Mucosa of descending colon (tissue), 3 donors: ENCODE data around the gene MON2. TPM values are rescaled to one million over a fixed set of nuclear protein-coding genes. Genes with fewer than 3 reads are reported as not detected.
"Not testable (repeated sequence)": the region's sequence is repeated elsewhere in the genome, so short reads cannot be mapped to it uniquely, and the experiment has no call there.

ENCODE experiments used
- ATAC-seq: fragments of 200-7000 bp; cut with Tn5 transposase; one replicate; pipeline ENCODE4 v1.9.1; 2020; ENCODE audit warnings: mild to moderate bottlenecking, moderate library complexity
- DNase-seq, 3 donors: peaks; one replicate each; pipeline ENCODE4 v3.0.0-alpha.2; 2020
- H3K36me3 ChIP-seq: fragments of 200-600 bp; one replicate; pipeline ENCODE4 v1.8.0; 2021; ENCODE audit warnings: low read depth, mild to moderate bottlenecking
- H3K4me1 ChIP-seq: fragments of 200-600 bp; one replicate; pipeline ENCODE4 v1.8.0; 2021; ENCODE audit warnings: low read depth, mild to moderate bottlenecking
- H3K4me3 ChIP-seq: fragments of 200-600 bp; one replicate; pipeline ENCODE4 v1.8.0; 2021; ENCODE audit warnings: mild to moderate bottlenecking
- H3K9me3 ChIP-seq: fragments of 200-600 bp; one replicate; pipeline ENCODE4 v1.8.0; 2021; ENCODE audit warnings: mild to moderate bottlenecking
- intact Hi-C, 2 donors: fragments of 100-400 bp; cut with DNase I in 1 of 2; cut with micrococcal nuclease in 1 of 2; formaldehyde crosslinking; loops; one replicate each; pipeline versions ENCODE4 v1.11.0 to v1.11.1; 2022; cut with DNase I, micrococcal nuclease
- total RNA-seq, 3 donors: library from RNA; stranded (reverse); fragmentation: NEBNext Ultra II Directional in 2 of 3; extraction: Animal tissue kit (Norgen Biotek cat#: 25700) in 2 of 3; gene quantifications; one replicate each; pipeline versions ENCODE4 v1.2.1 to v1.2.4, GENCODE V29; 2021 to 2023
- TF ChIP-seq, protein P1 (sequence below): fragments of 200-600 bp; IDR thresholded peaks from one replicate; pipeline ENCODE4 v1.8.0; 2022; ENCODE audit warnings: antibody characterized with exemption, mild to moderate bottlenecking
- donor health status: DM: no; HTN: no; CAD: no; lungs with moderate emphysema.
- donor health status: DM: no; HTN: no; CAD: no.
- donor health status: DM: no; HTN: yes; CAD: no.

MON2 gene
- total RNA-seq, 3 donors from 2014 or later = 54.3 to 77.8 (median 55.4) TPM

DNA sequence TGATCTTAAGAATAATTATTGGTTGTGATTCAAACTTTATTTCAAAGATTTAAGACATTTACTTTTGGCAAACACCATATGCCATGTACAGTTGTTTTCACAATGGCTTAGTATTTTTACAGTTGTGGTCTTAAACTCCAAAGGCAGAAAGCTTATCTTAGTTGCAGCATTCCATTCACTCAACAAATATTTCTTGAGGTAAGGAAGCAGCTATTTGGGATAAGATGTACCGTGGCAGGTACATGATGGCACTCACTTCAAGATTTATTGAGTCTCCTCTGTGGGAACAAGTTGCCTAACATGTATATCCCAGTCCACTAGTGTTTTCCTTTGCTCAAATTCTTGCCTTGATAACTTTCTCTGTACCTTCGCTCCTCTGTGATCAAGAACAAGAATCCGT lies 8.0 kb upstream of the MON2 start:
- Histone ChIP-seq H3K4me3 (no peak overlapping the region), H3K4me1 (no peaks in the 10 kb centered on the region), H3K36me3 (no peaks in the 10 kb centered on the region), H3K9me3 (peaks cover 8% of the 10 kb centered on the region)
- TF ChIP-seq, protein P1, sequence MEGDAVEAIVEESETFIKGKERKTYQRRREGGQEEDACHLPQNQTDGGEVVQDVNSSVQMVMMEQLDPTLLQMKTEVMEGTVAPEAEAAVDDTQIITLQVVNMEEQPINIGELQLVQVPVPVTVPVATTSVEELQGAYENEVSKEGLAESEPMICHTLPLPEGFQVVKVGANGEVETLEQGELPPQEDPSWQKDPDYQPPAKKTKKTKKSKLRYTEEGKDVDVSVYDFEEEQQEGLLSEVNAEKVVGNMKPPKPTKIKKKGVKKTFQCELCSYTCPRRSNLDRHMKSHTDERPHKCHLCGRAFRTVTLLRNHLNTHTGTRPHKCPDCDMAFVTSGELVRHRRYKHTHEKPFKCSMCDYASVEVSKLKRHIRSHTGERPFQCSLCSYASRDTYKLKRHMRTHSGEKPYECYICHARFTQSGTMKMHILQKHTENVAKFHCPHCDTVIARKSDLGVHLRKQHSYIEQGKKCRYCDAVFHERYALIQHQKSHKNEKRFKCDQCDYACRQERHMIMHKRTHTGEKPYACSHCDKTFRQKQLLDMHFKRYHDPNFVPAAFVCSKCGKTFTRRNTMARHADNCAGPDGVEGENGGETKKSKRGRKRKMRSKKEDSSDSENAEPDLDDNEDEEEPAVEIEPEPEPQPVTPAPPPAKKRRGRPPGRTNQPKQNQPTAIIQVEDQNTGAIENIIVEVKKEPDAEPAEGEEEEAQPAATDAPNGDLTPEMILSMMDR = no peak
- DNase-seq = no peak
- intact Hi-C loops = no loop called here
- no peak for ATAC-seq

DNA sequence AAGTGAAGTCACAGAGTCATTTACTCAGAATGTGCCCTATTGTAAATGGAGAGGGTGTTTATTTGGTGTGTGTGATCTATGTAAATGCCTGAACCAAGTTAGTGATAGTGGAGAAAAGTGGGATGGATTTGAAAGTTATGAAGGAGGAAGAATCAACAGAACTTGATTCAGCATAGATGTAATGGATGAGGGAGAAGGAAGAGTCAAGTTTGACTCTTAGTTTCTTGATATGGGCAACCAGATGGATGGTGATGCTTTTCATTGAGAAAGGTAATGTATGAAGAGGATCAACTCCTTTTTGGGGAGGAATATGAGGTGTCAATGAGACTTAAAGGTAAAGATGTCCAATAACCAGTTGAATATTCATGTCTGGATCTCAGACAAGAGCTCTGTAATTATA lies 6.7 kb upstream of the MON2 start:
- Histone ChIP-seq H3K9me3 (peaks cover 11% of the 10 kb centered on the region), H3K36me3 (no peaks in the 10 kb centered on the region), H3K4me1 (no peaks in the 10 kb centered on the region), H3K4me3 (no peak overlapping the region)
- ATAC-seq = no peak
- DNase-seq = no peak
- TF ChIP-seq, protein P1 = no peak
- intact Hi-C loops = no loop called here

DNA sequence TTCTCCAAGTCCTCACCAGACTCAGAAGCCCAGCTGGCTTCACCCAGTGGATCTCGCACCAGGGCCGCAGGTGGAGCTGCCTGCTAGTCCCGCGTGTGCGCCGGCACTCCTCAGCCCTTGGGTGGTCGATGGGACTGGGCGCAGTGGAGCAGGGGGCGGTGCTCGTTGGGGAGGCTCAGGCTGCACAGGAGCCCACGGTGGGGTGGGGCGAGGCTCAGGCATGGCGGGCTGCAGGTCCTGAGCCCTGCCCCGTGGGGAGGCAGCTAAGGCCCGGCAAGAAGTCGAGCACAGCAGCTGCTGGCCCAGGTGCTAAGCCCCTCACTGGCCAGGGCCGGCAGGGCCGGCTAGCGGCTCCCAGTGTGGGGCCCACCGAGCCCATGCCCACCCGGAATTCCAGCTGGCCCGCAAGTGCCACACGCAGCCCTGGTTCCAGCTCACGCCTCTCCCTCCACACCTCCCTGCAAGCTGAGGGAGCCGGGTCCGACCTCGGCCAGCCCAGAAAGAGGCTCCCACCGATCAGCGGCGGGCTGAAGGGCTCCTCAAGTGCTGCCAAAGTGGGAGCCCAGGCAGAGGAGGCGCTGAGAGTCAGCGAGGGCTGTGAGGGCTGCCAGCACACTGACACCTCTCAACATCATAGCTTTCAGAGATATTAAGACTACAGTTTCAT lies 5.3 kb upstream of the MON2 start:
- not testable (repeated sequence) for DNase-seq, H3K36me3 ChIP-seq, H3K4me3 ChIP-seq

DNA sequence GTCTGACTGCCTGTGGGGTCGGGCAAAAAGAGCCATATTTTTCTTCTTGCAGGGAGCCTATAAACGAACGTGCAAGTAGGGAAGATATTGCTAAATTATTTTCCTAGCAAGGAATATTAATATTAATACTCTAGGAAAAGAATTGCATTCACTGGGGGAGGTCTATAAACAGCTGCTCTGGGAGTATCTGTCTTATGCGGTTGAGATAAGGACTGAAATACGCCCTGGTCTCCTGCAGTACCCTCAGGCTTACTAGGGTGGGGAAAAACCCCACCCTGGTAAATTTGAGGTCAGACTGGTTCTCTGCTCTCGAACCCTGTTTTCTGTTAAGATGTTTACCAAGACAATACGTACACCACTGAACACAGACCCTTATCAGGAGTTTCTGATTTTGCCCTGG lies 3.4 kb upstream of the MON2 start:
- DNase-seq, H3K4me1 ChIP-seq, H3K36me3 ChIP-seq, intact Hi-C loops, ATAC-seq, H3K4me3 ChIP-seq: not testable (repeated sequence)
- H3K9me3 ChIP-seq = peaks cover 11% of the 10 kb centered on the region

More for the DNA sequence above, 5.3 kb upstream of the MON2 start:
- peaks cover 11% of the 10 kb centered on the region for H3K9me3 ChIP-seq
- H3K4me1 ChIP-seq, ATAC-seq, intact Hi-C loops: not testable (repeated sequence)

DNA sequence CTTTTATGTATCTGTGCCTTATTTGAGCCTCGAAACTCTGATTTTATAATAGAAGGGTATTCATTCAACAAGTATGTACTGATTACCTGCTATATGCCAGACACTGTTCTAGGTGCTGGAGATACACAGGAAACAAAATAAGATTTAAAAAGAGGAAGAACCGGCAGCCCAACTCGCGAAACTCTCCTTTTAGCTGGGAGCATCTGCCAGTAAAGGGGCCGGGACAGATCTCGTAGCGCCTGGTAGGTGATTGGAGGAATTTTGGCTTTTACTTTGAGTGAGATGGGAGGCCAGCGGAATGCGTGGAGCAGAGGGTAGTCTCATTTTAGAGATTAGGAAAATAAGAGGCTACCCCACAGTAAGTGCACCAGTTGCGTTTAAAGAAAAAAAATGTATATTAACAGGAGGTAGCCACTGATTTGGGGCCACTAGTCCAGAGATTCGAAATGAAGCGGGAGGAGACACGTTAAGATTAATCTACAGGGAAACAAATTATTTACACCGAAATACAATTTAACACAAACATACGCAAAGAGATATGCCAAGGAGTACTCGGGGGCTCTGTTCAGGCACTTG lies 520 bp upstream of the MON2 start:
- TF ChIP-seq, protein P1 = no peak
- Histone ChIP-seq H3K4me3 (peak overlapping the region; percentile 87), H3K9me3 (peaks cover 11% of the 10 kb centered on the region), H3K4me1 (peaks cover 16% of the 10 kb centered on the region), H3K36me3 (no peaks in the 10 kb centered on the region)
- DNase-seq (peak in 2 of 3 donors; percentile 44 to 46), ATAC-seq (peak; percentile 44)
- intact Hi-C loops = no loop called here

DNA sequence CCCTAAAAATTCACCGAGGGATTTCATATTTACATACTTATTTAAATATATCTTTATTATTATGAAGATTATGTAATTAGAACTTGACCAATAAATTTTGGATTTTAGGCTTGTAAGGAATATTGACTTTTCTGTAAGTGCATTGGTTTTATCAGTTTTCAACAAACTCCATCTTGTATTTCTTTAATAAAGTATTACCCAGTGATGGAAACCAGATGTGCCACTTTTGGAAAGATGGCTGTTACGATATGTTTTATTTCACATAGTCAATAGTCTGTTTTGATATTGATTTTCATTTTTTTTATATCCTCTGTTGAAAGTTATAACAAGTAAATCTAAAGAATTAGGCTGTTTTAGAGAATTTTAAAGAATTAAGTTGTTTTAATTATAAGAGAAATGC lies 1.8 kb downstream of the MON2 start:
- intact Hi-C loops = no loop called here
- Histone ChIP-seq H3K36me3 (no peaks in the 10 kb centered on the region), H3K4me3 (no peak overlapping the region), H3K4me1 (peaks cover 18% of the 10 kb centered on the region), H3K9me3 (peaks cover 3% of the 10 kb centered on the region)
- ATAC-seq (no peak), DNase-seq (no peak)
- TF ChIP-seq, protein P1 = no peak
